Liver (tissue), 3 donors: ENCODE measurements around the gene GREB1.

Source experiments
- GABPA ChIP-seq, 2 donors: IDR thresholded peaks in 1 of 2; conservative IDR thresholded peaks in 1 of 2; 2 replicates each; pipeline ENCODE4 v1.6.1; 2016; ENCODE audit warnings: antibody characterized with exemption in 2 of 2, mild to moderate bottlenecking in 1 of 2, moderate library complexity in 1 of 2
- JUND ChIP-seq, 2 donors: IDR thresholded peaks; 2 replicates each; pipeline ENCODE4 v1.6.1; 2016; ENCODE audit warnings: antibody characterized with exemption in 2 of 2
- RXRA ChIP-seq, 2 donors: IDR thresholded peaks; 2 replicates each; pipeline ENCODE4 v1.6.1; 2017 to 2018; ENCODE audit warnings: antibody characterized with exemption in 2 of 2, mild to moderate bottlenecking in 1 of 2
- TAF1 ChIP-seq: conservative IDR thresholded peaks from 2 replicates; pipeline ENCODE4 v1.6.1; 2016; ENCODE audit warnings: antibody characterized with exemption, mild to moderate bottlenecking
- TF ChIP-seq, protein P1 (sequence below): fragments of 150-350 bp; IDR thresholded peaks from 2 replicates; pipeline ENCODE4 v1.5.1; 2017; ENCODE audit warnings: improper control_type of control experiment, low read depth, low read length; ENCODE audit not compliant: missing input control
- TF ChIP-seq, protein P2 (sequence below): IDR thresholded peaks from 2 replicates; pipeline ENCODE4 v1.6.1; 2016; ENCODE audit warnings: antibody characterized with exemption
- donor health status: healthy.
- donor health status: healthy.

DNA sequence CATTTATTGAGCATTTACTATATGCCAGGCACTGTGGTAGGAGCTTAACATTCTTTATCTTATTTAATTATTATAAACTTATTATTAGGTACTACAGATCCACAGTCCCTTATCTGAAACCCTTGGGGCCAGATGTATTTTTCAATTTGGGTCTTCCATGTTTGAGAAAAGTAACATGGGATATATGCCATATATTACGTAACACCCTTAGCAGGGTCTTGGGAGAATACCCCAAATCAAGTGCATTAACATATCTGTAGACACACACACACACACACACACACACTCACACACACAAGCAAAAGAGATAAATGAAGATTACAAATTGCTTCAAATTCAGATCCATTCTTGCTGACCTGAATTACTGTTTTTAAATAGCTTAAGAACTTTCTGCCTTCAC lies 122.4 kb downstream of the GREB1 start:
- TF ChIP-seq, protein P1, sequence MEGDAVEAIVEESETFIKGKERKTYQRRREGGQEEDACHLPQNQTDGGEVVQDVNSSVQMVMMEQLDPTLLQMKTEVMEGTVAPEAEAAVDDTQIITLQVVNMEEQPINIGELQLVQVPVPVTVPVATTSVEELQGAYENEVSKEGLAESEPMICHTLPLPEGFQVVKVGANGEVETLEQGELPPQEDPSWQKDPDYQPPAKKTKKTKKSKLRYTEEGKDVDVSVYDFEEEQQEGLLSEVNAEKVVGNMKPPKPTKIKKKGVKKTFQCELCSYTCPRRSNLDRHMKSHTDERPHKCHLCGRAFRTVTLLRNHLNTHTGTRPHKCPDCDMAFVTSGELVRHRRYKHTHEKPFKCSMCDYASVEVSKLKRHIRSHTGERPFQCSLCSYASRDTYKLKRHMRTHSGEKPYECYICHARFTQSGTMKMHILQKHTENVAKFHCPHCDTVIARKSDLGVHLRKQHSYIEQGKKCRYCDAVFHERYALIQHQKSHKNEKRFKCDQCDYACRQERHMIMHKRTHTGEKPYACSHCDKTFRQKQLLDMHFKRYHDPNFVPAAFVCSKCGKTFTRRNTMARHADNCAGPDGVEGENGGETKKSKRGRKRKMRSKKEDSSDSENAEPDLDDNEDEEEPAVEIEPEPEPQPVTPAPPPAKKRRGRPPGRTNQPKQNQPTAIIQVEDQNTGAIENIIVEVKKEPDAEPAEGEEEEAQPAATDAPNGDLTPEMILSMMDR: no peak
- TF ChIP-seq JUND (IDR thresholded peaks at IDR 0.05) (no peak), GABPA (IDR thresholded peaks at IDR 0.05 in 1 of 2, conservative IDR thresholded peaks at IDR 0.05 in 1 of 2) (no peak), TAF1 (no peak), RXRA (IDR thresholded peaks at IDR 0.05) (no peak)
- TF ChIP-seq, protein P2, sequence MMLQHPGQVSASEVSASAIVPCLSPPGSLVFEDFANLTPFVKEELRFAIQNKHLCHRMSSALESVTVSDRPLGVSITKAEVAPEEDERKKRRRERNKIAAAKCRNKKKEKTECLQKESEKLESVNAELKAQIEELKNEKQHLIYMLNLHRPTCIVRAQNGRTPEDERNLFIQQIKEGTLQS: no peak
